ENCODE results near the gene RBM15B.

DNA sequence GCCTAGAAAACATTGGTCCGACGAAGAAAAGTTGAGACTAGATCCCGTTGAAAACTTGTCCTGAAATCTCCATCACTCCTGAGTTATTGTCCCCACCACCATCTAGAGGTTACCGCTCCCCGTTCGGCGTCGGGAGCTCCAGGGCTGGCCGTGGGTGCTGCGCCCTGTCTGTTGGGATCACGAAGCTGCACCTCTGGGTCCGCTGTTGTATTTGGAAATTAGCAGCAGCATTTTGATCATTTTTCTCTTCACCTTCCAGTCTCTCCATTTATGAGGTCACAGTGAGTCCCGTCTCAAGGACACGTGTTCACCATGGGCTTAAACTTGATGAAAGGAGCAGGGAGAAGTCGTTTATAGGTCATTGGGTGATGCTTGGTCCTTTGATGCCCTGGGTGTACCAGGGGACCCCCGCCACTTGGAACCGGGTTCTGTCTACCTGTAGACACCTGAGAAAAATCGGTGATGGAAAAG lies 5.4 kb upstream of the RBM15B start:
- TF ChIP-seq JUNB (IDR thresholded peaks at IDR 0.05; ENCODE audit: unreplicated experiment), result no peak
- TF ChIP-seq POLR2AphosphoS5 (IDR thresholded peaks at IDR 0.05; ENCODE audit: low read depth), result no peak
- TF ChIP-seq, protein P1, sequence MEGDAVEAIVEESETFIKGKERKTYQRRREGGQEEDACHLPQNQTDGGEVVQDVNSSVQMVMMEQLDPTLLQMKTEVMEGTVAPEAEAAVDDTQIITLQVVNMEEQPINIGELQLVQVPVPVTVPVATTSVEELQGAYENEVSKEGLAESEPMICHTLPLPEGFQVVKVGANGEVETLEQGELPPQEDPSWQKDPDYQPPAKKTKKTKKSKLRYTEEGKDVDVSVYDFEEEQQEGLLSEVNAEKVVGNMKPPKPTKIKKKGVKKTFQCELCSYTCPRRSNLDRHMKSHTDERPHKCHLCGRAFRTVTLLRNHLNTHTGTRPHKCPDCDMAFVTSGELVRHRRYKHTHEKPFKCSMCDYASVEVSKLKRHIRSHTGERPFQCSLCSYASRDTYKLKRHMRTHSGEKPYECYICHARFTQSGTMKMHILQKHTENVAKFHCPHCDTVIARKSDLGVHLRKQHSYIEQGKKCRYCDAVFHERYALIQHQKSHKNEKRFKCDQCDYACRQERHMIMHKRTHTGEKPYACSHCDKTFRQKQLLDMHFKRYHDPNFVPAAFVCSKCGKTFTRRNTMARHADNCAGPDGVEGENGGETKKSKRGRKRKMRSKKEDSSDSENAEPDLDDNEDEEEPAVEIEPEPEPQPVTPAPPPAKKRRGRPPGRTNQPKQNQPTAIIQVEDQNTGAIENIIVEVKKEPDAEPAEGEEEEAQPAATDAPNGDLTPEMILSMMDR (conservative IDR thresholded peaks at IDR 0.05; ENCODE audit: low read depth in 2 of 2), result no peak
- no peak for TF ChIP-seq EZH2 (IDR thresholded peaks at IDR 0.05; ENCODE audit: low read depth, unreplicated experiment)
- TF ChIP-seq, protein P2, sequence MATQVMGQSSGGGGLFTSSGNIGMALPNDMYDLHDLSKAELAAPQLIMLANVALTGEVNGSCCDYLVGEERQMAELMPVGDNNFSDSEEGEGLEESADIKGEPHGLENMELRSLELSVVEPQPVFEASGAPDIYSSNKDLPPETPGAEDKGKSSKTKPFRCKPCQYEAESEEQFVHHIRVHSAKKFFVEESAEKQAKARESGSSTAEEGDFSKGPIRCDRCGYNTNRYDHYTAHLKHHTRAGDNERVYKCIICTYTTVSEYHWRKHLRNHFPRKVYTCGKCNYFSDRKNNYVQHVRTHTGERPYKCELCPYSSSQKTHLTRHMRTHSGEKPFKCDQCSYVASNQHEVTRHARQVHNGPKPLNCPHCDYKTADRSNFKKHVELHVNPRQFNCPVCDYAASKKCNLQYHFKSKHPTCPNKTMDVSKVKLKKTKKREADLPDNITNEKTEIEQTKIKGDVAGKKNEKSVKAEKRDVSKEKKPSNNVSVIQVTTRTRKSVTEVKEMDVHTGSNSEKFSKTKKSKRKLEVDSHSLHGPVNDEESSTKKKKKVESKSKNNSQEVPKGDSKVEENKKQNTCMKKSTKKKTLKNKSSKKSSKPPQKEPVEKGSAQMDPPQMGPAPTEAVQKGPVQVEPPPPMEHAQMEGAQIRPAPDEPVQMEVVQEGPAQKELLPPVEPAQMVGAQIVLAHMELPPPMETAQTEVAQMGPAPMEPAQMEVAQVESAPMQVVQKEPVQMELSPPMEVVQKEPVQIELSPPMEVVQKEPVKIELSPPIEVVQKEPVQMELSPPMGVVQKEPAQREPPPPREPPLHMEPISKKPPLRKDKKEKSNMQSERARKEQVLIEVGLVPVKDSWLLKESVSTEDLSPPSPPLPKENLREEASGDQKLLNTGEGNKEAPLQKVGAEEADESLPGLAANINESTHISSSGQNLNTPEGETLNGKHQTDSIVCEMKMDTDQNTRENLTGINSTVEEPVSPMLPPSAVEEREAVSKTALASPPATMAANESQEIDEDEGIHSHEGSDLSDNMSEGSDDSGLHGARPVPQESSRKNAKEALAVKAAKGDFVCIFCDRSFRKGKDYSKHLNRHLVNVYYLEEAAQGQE (IDR thresholded peaks at IDR 0.05; ENCODE audit: unreplicated experiment), result no peak
